NCI-H526 treated with DMSO at 0.1 percent for 48 hours (cell line): ENCODE data around the gene PDS5B.
A peak's percentile ranks its signal among the peaks of the same experiment; 100 is the strongest.

ENCODE experiments used
- DNase-seq: peaks from one replicate; lab custom pipeline; 2025; lab: John Stamatoyannopoulos, UW

Gene PDS5B

GRCh38 chr13:32588736-32589135 is 2.5 kb downstream of the PDS5B start:
- no peak for DNase-seq

- DNase-seq: no peak
Measured at GRCh38 chr13:32589471-32589870, 3.2 kb downstream of the PDS5B start.

DNA sequence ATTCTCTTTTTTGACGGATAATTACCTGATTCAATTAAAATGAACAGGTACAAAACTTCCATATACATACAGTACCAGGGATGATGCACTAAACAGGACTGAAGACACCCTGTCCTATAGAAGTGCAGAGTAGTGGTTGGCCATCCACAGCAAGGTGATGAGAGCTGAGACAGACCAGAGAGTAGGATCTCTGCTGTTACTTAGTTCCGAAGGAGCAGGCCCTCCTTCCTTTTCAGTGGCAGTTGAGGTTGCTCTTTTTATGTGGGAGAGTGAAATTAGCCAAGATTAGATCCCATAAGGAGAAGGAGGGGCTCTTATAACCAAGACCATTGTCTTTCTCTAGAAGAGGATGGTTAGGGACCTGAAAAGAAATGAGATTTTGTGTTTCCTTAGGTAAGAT is 4.0 kb downstream of the PDS5B start:
- no peak for DNase-seq

DNA sequence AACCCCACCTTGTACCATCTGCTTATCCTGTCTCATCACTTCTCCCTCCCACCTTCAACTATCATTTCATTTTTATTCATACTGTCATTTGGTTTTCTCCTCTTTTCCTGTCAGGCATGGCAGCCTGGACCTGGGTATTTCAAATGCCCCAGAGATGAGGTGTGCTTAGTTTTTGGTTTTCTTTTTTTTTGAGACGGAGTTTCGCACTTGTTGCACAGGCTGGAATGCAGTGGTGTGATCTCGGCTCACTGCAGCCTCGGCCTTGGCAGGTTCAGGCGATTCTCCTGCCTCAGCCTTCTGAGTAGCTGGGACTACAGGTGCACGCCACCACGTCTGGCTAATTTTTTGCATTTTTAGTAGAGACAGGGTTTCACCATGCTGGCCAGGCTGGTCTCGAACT is 5.8 kb downstream of the PDS5B start:
- no peak for DNase-seq

GRCh38 chr13:32594157-32594738 is 8.0 kb downstream of the PDS5B start:
- DNase-seq: peak; percentile 45

- DNase-seq: no peak
Measured at GRCh38 chr13:32595306-32595705, 9.1 kb downstream of the PDS5B start.

DNA sequence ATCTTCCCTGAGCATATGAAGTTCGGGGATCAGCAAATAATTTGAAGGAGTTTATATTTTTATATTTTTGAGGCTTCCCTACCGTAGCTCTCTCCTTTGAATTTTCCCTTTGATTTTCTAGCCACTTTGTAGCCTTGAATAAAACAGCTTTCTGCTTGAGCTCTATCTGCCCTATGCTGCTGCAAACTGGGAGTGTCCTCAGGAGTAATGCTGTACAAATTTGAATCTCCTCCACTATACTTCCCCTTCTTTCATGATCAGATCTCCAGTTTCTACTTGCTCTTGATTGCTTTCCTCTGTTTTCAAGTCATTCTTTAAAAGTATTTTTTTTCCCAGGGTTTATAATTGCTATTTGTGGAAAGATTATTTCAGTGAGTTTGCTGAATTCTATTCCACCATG is 14.6 kb downstream of the PDS5B start:
- DNase-seq: no peak

GRCh38 chr13:32609428-32609827 is 23.2 kb downstream of the PDS5B start:
- no peak for DNase-seq

DNA sequence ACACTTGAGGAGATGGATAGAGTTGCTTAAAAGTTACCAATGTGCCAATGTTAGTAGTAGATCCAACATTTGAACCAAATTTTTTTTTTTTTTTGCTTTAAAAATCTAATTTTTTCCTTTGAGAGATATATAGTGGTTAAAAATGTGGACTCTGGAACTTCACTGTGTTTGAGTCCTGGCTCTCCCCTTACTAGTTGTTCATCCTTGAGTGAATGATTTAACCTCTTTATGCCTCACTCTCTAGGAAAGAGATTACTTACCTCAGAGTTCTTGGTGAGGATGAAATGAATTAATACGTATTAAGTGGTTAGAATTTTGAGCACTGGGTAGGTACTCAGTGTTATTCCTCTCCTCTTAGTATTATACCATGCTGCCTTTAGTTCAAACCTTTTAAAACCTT is 24.3 kb downstream of the PDS5B start:
- DNase-seq: no peak

- DNase-seq: no peak
Measured at GRCh38 chr13:32610977-32611376, 24.7 kb downstream of the PDS5B start.

DNA sequence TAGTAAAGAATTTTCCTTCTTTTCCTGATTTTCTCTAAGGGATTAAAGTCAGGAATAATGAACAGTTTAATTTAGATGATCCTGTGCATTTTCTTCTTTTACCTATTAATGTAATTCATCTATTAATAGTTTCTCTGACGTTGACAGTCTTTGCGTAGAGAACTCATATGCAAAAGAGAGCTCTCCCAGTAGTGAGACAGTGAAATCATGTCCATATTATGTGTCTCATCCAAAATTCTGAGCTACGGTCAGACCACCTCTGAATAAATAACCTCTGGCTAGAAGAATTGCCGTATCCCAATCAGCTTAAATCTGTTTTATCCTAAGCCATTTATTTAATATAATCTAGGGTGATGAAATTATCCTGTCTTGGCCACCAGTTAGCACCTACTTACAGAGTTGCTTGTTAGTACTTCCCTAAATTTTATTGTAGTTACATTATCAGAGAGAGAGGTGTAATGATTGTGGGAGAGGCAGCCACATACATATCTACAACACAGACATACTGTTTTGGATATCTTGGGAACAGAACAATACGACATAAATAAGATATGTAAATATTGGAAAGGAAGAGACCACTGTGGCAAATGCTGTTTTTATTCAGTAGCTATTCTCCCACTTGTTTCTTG is 30.7 kb downstream of the PDS5B start:
- no peak for DNase-seq

- no peak for DNase-seq
Measured at GRCh38 chr13:32622827-32623226, 36.6 kb downstream of the PDS5B start.

DNA sequence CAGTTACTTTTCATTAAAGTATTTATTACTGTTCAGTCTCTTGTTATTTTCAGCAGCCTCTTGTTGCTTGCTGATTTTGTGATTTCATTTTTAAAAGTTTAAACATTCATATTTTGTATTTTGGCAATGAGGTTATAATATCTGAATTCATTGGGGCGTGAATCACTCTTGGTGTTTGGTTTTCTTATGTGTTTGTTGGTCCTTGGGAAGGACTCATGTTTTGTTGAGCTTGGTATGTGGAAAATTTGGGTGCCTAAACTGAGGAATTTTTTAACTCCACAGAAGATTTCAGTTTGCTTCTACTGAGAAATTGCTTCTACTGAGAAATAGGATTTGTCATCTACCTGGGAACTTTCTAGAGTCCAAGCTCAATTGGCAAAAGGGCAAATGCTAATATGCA is 38.2 kb downstream of the PDS5B start:
- no peak for DNase-seq

GRCh38 chr13:32627793-32628192 is 41.5 kb downstream of the PDS5B start:
- DNase-seq: no peak

DNA sequence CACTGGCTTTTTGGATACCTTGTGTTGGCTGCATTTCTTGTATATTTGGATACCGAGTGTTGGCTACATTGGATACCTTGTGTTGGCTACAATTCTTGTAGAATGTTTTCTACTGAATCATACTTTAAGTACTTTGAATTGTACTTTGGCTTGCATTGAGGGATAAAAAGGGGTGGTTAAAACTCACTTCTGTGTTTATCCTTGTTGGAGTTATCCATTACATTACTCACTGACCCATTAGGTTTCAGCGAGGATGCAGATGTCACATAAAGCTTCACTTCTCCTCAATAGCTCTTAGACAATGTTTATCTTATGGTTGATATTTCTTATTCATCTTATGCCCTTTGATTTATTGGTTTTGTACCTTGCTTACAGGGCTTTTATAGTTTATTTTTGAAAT is 43.1 kb downstream of the PDS5B start:
- no peak for DNase-seq

- no peak for DNase-seq
Measured at GRCh38 chr13:32629866-32630265, 43.6 kb downstream of the PDS5B start.

DNA sequence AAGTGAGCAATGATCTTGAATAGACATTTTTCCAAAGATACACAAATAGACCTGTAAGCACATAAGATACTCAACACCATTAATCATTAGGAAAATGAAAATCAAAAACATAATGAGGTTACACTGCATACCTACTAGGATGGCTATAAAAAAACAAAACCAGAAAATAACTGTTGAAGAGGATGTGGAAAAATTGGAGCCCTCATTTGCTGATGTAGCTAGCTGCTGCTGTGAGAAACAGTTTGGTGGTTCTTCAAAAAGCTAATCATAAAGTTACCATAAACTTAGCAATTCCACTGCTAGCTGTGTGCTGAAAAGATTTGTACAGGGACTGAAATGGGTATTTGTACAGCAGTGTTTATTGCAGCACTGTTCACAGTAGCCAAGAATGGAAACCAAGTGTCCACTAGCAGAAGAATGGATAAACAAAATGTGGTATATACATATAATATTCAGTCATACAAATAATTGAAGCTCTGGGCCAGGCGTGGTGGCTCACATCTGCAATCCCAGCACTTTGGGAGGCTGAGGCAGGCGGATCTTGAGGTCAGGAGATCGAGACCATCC is 46.2 kb downstream of the PDS5B start:
- no peak for DNase-seq

DNA sequence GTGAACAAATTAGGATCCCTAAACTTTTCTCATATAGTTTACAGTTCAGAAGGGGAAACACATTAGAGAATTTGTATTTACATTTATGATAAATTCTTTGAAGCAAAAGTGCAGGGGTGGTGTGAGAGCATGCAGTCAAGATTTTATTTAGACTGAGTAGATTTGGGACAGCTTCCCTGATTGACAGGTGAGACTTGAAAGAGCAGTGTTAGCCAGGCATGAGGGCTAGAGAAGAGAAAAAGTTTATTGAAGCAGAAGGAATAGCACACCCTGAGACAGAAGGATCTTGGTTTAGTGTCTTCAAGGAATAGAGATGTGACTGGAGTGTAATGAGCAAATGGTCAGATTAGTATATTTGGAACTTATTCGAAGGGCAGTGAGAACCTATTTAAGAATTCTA is 50.5 kb downstream of the PDS5B start:
- no peak for DNase-seq

DNA sequence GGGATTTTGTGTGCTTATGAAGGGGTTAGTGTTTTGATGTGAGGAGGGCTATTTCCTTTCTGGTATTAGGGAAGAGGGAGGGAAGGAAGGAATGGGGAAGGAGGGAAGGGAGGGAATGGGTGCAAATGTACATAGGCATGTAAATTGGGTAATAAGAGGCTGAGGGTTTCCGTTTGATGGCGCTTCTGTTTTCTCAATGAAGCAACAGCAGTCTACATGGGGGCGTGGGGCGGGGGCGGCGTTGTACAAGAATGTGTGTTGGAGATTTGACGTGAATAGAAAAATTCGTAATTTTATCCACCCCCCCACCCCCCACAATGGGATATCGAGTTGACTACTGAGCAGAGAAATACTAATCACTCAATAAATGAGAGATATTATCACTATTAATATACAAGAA is 52.5 kb downstream of the PDS5B start:
- DNase-seq: no peak

- DNase-seq: peak; percentile 42
Measured at GRCh38 chr13:32639502-32640105, 53.4 kb downstream of the PDS5B start.

DNA sequence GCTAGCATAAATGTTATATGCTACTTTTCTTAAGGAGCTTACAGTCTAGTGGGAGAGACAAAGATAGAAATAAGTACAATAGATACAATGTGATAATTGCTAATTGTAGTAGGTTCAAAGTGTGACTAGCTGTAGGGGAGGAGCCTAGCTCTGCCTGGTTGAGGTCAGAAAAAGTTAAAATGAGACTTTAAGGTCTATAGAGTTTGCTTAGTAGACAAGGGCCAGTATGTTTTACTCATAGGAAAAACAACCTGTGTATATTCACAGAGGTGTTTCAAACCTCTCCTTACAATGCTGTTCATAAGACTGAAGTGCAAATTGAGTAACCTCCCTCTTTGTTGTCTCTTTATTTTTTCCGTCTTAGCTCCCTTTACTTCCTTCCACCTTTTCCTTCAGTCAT is 56.1 kb downstream of the PDS5B start:
- no peak for DNase-seq

- no peak for DNase-seq
Measured at GRCh38 chr13:32642858-32643257, 56.6 kb downstream of the PDS5B start.

- DNase-seq: no peak
Measured at GRCh38 chr13:32645854-32646253, 59.6 kb downstream of the PDS5B start.

GRCh38 chr13:32647926-32648325 is 61.7 kb downstream of the PDS5B start:
- no peak for DNase-seq
